ENCODE measurements around the gene DHX9. TPM values are rescaled to one million over a fixed set of nuclear protein-coding genes. Genes with fewer than 3 reads are reported as not detected.

Gene DHX9
- polyA plus RNA-seq (2011; rRNA removed) (111 and 152 TPM in 2 replicates), polyA minus RNA-seq (2011; rRNA and poly(A)+ RNA removed) (75.6 and 106 TPM in 2 replicates)

DNA sequence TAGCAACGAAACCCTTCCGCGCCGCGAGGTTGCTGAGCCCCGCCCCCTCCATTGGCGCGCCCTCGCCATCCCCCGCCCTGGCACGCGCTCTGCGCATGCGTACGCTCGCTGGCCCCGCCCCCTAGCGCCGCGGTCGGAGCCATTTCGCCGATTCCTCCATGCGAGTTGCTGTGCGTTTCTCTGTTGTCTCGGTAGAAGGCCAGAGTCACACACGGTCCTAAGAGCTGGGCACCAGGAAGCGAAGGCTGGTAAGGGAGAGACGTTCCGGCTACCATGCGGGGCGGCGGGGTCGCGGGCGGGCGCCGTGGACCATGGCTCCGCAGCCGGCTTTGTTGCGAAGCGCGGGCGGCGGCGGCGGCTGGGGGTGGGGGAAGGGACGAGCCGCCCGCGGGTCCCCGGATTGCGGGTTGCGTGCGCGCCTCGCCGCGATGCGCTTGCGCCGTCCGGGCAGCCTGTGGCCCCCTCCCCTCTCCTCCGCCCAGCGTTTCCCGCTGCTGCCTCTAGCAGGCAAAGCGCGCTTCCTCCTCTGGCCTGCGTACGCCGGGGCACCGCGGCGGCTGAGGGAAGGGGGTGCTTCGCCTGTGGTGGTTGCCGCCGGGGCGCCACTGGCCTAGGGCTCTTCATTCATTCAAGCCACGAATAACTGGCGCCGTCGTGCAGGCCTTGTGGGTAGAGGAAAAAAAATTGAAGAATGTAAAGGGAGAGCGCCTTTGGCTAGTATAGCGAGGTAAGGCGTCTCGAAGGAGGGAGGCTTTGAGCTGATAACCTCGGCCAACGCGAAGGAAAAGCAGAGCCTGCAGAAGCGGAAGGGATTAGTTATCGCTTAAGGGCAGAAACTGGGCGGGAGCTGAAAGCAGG lies at the start of gene DHX9:
Gene DHX9 (plus strand): TSS at position 139 of the 858 bp plus-strand sequence. CDS start 3,220 bp downstream, outside the sequence.
- Histone ChIP-seq H3K4me3 (ENCODE audit: low read depth, low read length) (peak within 1 kb of the TSS; percentile 82), H3K27me3 (ENCODE audit: control insufficient read depth, insufficient read depth, low read length) (no peaks in the 10 kb centered on the region), H3K36me3 (ENCODE audit: control insufficient read depth, insufficient read depth, low read length) (peaks cover 2% of the 10 kb centered on the region; the same call in 1 of the 2 replicates)
- CTCF ChIA-PET: interaction anchor here (1.5 kb wide), 1 partner anchor 52 kb away, joined by 4 read pairs; no protein-coding TSS in a partner anchor
- POLR2A ChIA-PET: no interaction called here
- TF ChIP-seq, protein P1, sequence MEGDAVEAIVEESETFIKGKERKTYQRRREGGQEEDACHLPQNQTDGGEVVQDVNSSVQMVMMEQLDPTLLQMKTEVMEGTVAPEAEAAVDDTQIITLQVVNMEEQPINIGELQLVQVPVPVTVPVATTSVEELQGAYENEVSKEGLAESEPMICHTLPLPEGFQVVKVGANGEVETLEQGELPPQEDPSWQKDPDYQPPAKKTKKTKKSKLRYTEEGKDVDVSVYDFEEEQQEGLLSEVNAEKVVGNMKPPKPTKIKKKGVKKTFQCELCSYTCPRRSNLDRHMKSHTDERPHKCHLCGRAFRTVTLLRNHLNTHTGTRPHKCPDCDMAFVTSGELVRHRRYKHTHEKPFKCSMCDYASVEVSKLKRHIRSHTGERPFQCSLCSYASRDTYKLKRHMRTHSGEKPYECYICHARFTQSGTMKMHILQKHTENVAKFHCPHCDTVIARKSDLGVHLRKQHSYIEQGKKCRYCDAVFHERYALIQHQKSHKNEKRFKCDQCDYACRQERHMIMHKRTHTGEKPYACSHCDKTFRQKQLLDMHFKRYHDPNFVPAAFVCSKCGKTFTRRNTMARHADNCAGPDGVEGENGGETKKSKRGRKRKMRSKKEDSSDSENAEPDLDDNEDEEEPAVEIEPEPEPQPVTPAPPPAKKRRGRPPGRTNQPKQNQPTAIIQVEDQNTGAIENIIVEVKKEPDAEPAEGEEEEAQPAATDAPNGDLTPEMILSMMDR (IDR thresholded peaks at IDR 0.05; ENCODE audit: insufficient read depth, low read depth, low read length): peak; percentile 24; the same call in 1 of the 2 replicates
- peak; percentile 22 for DNase-seq (ENCODE audit: low read depth)

DNA sequence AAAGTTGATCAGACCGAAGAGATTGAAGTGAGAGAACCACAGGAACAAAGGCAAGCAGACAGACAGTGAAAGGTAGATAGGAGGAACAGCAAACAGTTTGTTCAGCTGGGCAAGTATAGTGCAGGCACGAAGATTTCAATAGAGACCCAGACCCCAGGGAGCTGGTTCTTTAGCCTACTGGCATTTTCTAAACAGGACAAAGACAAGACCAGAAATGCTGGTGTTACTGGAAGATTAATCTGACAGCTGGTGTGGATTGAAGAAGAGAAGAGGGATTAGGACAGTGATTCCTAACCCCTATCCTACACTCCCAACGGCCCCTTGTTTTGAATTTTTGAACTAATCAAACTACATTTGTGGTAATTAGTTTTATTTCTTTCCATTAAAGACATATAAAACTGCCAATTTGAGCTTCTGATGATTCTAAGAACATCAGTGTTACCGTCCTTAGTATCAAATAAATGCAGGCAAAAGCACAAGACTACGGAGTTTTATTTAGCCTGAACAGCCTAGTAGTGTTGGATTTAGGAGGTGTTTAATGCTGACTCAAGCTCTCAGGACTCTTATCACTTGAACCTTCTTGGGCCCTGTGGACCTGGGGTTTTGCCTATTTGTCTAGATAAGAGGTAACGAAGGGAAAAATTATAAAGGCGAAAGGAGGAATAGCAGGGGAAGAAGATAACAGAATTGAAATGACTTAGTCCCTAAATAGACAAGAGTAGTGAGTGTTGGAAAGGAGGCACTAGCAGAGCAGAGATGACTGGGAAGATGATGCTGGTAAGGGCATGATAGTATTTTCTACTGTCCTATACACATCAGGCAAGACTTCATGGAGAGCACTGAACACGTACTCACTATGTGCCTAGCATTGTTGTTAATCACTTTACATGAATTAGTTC lies 47.6 kb upstream of the DHX9 start:
- TF ChIP-seq, protein P1 (IDR thresholded peaks at IDR 0.05; ENCODE audit: insufficient read depth, low read depth, low read length): no peak
- H3K36me3 ChIP-seq (ENCODE audit: control insufficient read depth, insufficient read depth, low read length): no peaks in the 10 kb centered on the region
- peaks cover 5% of the 10 kb centered on the region for H3K27me3 ChIP-seq (ENCODE audit: control insufficient read depth, insufficient read depth, low read length)
- ChIA-PET CTCF (interaction anchor here (1.4 to 14.1 kb wide), 2 partner anchors 9 to 190 kb away, joined by 4 to 488 read pairs; partner anchors contain the start of gene RGS16), POLR2A (no interaction called here)
- no peak for DNase-seq (ENCODE audit: low read depth)
- no peak overlapping the region for H3K4me3 ChIP-seq (ENCODE audit: low read depth, low read length)

DNA sequence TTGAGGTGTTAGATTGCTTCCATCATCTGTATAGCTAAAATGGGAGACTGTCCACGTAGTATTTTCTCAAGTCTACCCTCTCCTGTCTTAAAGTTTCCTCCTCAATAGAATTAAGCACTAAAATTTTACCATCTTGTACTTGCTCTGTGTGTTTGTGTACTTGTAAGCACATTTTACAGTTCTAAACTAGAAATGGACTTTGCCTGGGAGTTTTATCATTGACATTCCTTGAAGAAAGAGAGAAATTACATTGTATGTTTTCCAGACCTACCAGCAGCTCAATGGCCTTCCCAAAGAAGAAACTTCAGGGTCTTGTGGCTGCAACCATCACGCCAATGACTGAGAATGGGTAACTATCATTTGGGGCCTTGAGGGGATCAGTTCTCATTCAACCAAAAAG lies 45.1 kb upstream of the DHX9 start:
- ChIA-PET CTCF (interaction anchor here (1.3 to 1.7 kb wide), 2 partner anchors 12 to 193 kb away, joined by 3 to 6 read pairs; no protein-coding TSS in a partner anchor), POLR2A (no interaction called here)
- TF ChIP-seq, protein P1 (IDR thresholded peaks at IDR 0.05; ENCODE audit: insufficient read depth, low read depth, low read length): no peak
- Histone ChIP-seq H3K4me3 (ENCODE audit: low read depth, low read length) (no peak overlapping the region), H3K27me3 (ENCODE audit: control insufficient read depth, insufficient read depth, low read length) (peaks cover 3% of the 10 kb centered on the region), H3K36me3 (ENCODE audit: control insufficient read depth, insufficient read depth, low read length) (no peaks in the 10 kb centered on the region)
- DNase-seq (ENCODE audit: low read depth): no peak

DNA sequence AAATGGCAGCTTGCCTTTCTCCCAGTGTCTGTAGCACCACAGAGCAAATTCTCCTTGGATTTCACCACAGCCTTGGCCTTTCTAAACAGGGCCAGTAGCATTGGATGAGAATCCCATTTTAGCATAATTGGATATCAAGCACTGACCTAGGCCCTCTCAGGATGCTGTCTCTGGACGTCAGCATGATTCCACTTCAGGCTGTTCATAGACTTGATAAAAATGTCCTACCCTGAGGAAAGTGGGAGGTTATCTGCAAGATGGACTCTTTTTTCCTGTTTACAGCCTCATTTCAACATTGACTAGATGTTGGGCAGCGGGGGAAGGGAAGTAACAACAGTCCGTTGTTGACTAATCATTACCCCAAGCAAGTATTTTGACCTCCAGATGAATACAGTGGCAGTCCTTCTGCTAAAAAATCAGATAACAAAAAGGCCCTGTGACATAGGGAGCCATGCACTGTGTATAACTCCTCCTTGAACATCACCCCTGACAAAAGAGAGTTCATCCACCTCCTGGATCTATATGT lies 44.4 kb upstream of the DHX9 start:
- CTCF ChIA-PET: interaction anchor here (0.6 to 1.7 kb wide), 3 partner anchors 12 to 194 kb away, joined by 3 to 6 read pairs (median 3); no protein-coding TSS in a partner anchor
- POLR2A ChIA-PET: no interaction called here
- no peak overlapping the region for H3K4me3 ChIP-seq (ENCODE audit: low read depth, low read length)
- no peaks in the 10 kb centered on the region for H3K36me3 ChIP-seq (ENCODE audit: control insufficient read depth, insufficient read depth, low read length)
- no peaks in the 10 kb centered on the region for H3K27me3 ChIP-seq (ENCODE audit: control insufficient read depth, insufficient read depth, low read length)
- no peak for DNase-seq (ENCODE audit: low read depth)
- TF ChIP-seq, protein P1 (IDR thresholded peaks at IDR 0.05; ENCODE audit: insufficient read depth, low read depth, low read length): no peak
